Measurements from ENCODE around the gene KCNJ16.

Gene KCNJ16

GRCh38 chr17:70172449-70172848 is 97.4 kb downstream of the KCNJ16 start:
- no peaks in the 10 kb centered on the region for H3K27me3 ChIP-seq (ENCODE audit: insufficient read depth, low read length, poor library complexity, severe bottlenecking)
- H3K36me3 ChIP-seq (ENCODE audit: insufficient read depth, low read length): no peaks in the 10 kb centered on the region
- TF ChIP-seq EZH2phosphoT487 (IDR thresholded peaks at IDR 0.05; ENCODE audit: borderline replicate concordance): no peak
- TF ChIP-seq, protein P1, sequence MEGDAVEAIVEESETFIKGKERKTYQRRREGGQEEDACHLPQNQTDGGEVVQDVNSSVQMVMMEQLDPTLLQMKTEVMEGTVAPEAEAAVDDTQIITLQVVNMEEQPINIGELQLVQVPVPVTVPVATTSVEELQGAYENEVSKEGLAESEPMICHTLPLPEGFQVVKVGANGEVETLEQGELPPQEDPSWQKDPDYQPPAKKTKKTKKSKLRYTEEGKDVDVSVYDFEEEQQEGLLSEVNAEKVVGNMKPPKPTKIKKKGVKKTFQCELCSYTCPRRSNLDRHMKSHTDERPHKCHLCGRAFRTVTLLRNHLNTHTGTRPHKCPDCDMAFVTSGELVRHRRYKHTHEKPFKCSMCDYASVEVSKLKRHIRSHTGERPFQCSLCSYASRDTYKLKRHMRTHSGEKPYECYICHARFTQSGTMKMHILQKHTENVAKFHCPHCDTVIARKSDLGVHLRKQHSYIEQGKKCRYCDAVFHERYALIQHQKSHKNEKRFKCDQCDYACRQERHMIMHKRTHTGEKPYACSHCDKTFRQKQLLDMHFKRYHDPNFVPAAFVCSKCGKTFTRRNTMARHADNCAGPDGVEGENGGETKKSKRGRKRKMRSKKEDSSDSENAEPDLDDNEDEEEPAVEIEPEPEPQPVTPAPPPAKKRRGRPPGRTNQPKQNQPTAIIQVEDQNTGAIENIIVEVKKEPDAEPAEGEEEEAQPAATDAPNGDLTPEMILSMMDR (conservative IDR thresholded peaks at IDR 0.05; ENCODE audit: low read length): no peak
- H3K4me2 ChIP-seq (ENCODE audit: low read depth, low read length, poor library complexity, severe bottlenecking): no peak overlapping the region
- no peak overlapping the region for H2AFZ ChIP-seq (ENCODE audit: low read length)
- H3K79me2 ChIP-seq (ENCODE audit: insufficient read depth, low read length): no peaks in the 10 kb centered on the region
- no peaks in the 10 kb centered on the region for H3K4me1 ChIP-seq (ENCODE audit: insufficient read depth, low read length, poor library complexity, severe bottlenecking)
- H3K4me3 ChIP-seq (ENCODE audit: low read length, poor library complexity, severe bottlenecking): no peak overlapping the region
- no peaks in the 10 kb centered on the region for H3K9me2 ChIP-seq (replicated peaks; ENCODE audit: low read depth, low read length)
- no peaks in the 10 kb centered on the region for H4K20me1 ChIP-seq (ENCODE audit: insufficient read depth, low read length, poor library complexity, severe bottlenecking)
- no peaks in the 10 kb centered on the region for H3F3A ChIP-seq (ENCODE audit: low read depth)
- no peak overlapping the region for H3K9ac ChIP-seq (ENCODE audit: low read depth, low read length, poor library complexity, severe bottlenecking)
- no peaks in the 10 kb centered on the region for H3K9me3 ChIP-seq (ENCODE audit: insufficient read depth, low read depth, low read length)

DNA sequence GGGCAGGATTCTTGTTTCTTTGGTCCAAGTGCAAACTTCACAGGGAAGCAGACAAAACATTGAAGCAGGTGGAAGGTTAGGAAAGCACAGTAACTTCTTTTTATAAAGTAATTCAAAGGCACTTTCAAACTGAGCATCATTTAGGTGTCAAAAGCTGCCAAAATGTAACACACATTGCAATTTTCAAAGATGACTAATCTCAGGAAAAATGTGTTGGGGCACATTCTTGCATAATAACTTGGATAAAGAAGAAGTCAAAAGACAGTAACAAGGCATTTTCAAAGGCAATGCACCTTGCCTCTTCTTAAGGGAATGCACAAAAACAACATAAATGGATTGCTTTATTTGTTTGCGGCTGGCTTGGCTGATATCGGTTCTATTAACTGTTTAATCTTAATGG is 97.9 kb downstream of the KCNJ16 start:
- H4K20me1 ChIP-seq (ENCODE audit: insufficient read depth, low read length, poor library complexity, severe bottlenecking): no peaks in the 10 kb centered on the region
- H3F3A ChIP-seq (ENCODE audit: low read depth): no peaks in the 10 kb centered on the region
- H3K4me1 ChIP-seq (ENCODE audit: insufficient read depth, low read length, poor library complexity, severe bottlenecking): no peaks in the 10 kb centered on the region
- TF ChIP-seq EZH2phosphoT487 (IDR thresholded peaks at IDR 0.05; ENCODE audit: borderline replicate concordance): no peak
- TF ChIP-seq, protein P1 (conservative IDR thresholded peaks at IDR 0.05; ENCODE audit: low read length): no peak
- no peaks in the 10 kb centered on the region for H3K9me3 ChIP-seq (ENCODE audit: insufficient read depth, low read depth, low read length)
- H3K27me3 ChIP-seq (ENCODE audit: insufficient read depth, low read length, poor library complexity, severe bottlenecking): no peaks in the 10 kb centered on the region
- H3K9me2 ChIP-seq (replicated peaks; ENCODE audit: low read depth, low read length): no peaks in the 10 kb centered on the region
- no peak overlapping the region for H2AFZ ChIP-seq (ENCODE audit: low read length)
- no peak overlapping the region for H3K4me2 ChIP-seq (ENCODE audit: low read depth, low read length, poor library complexity, severe bottlenecking)
- H3K4me3 ChIP-seq (ENCODE audit: low read length, poor library complexity, severe bottlenecking): no peak overlapping the region
- H3K36me3 ChIP-seq (ENCODE audit: insufficient read depth, low read length): no peaks in the 10 kb centered on the region
- no peaks in the 10 kb centered on the region for H3K79me2 ChIP-seq (ENCODE audit: insufficient read depth, low read length)
- no peak overlapping the region for H3K9ac ChIP-seq (ENCODE audit: low read depth, low read length, poor library complexity, severe bottlenecking)

DNA sequence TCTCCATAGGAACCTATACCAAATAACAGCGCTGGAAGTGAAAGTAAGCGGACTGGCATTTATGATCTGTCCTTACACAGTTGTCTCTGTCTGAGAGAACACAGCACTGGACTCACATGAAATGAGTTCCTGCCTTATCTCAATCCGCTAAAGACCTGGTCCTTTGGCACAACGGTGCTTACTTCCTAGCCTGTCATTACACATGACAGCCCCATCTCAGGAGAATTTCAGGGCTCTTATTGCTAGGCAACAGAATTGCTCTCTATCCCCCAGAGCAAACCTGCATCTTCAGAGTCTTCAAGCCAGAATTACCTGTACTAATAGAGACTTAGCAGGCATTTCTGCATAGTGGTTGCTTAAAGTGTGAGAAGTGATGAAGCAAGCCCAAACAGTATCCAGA is 98.7 kb downstream of the KCNJ16 start:
- Histone ChIP-seq H2AFZ (ENCODE audit: low read length) (no peak overlapping the region), H3K9me3 (ENCODE audit: insufficient read depth, low read depth, low read length) (no peaks in the 10 kb centered on the region), H4K20me1 (ENCODE audit: insufficient read depth, low read length, poor library complexity, severe bottlenecking) (no peaks in the 10 kb centered on the region), H3K9me2 (replicated peaks; ENCODE audit: low read depth, low read length) (no peaks in the 10 kb centered on the region), H3K4me1 (ENCODE audit: insufficient read depth, low read length, poor library complexity, severe bottlenecking) (no peaks in the 10 kb centered on the region), H3K4me2 (ENCODE audit: low read depth, low read length, poor library complexity, severe bottlenecking) (no peak overlapping the region), H3K79me2 (ENCODE audit: insufficient read depth, low read length) (no peaks in the 10 kb centered on the region), H3K27me3 (ENCODE audit: insufficient read depth, low read length, poor library complexity, severe bottlenecking) (no peaks in the 10 kb centered on the region), H3F3A (ENCODE audit: low read depth) (no peaks in the 10 kb centered on the region), H3K36me3 (ENCODE audit: insufficient read depth, low read length) (no peaks in the 10 kb centered on the region), H3K9ac (ENCODE audit: low read depth, low read length, poor library complexity, severe bottlenecking) (no peak overlapping the region), H3K4me3 (ENCODE audit: low read length, poor library complexity, severe bottlenecking) (no peak overlapping the region)
- TF ChIP-seq EZH2phosphoT487 (IDR thresholded peaks at IDR 0.05; ENCODE audit: borderline replicate concordance): no peak
- TF ChIP-seq, protein P1 (conservative IDR thresholded peaks at IDR 0.05; ENCODE audit: low read length): no peak

Data from Loucy (cell line).